Fibroblast of gingiva (primary cell): Measurements from ENCODE around the gene NFATC1.
"Not testable (repeated sequence)": the region's sequence is repeated elsewhere in the genome, so short reads cannot be mapped to it uniquely, and the experiment has no call there.

Source experiments
- DNase-seq: peaks from one replicate; pipeline ENCODE4 v3.0.0-alpha.2; 2011; ENCODE audit warnings: low read depth

NFATC1 gene

DNA sequence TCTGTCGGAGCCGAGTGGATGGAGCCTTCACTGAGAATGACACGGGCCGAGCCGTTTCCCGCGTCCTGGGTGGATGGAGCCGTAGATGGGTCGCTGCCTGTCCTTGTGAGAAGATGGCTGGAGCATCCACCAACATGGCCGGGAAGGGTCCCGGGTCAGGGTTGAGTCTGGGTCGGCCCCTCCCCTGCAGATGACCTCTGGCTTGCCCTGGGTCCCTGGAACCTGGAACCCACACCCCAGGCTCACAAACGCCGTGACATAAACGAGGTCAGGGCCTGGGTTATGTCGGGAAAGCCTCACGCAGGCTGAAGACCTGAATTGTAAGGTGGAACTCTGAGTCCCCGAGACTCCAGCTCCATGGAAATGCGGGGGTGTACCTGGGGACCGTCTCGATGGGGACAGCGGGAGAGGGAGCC lies 94.9 kb downstream of the NFATC1 start:
- DNase-seq, result no peak

DNA sequence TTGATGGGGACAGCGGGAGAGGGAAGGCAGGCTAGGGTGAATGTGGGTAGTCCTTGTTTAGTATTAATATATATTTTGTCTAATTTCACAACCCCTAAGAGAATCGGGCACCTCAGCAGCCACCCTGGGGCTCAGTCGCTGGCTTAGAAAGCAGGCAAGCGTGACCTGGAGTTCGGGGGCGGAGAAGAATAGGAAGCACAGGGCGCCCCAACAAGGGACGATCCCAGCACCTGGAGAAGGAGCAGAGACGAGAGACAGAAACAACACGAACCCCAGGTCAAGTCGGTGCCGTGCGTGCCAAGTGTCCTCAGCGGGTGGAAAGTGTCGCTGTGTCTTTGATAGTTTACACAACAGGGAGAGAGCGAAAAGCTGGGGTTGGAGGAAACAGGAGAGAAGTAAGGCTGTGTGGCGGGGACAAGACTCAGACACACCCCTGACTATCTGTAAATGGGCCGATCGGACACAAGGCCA lies 95.4 kb downstream of the NFATC1 start:
- no peak for DNase-seq

DNA sequence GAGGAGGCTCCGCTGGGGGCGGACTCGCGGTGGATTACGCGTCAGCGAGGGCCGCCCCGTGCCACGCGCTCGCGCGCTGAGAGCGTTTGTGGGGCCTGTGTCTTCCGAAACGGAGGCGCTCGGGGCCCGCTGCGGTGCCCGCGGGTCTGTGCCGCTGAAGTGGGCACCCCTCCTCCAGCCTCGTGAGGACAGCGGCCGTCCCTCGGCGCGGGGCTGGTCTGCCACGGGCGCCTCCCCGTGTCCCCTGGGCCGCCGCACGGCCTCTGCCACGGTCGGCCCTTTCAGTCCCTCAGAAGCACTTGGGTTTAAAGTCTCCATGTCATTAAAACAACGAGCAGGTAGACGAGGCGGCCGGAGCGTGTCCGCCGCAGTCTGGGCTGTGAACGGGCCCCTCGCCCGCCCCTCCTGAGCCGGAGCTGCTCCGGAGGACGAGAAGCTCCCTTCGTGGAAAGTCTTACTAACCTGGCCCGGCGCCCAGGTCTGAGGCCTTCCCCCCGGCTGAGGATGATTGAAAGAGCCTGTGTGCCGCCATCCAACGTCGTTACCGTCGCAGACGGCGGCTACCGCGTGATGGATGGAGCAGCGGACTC lies 97.6 kb downstream of the NFATC1 start:
- no peak for DNase-seq

DNA sequence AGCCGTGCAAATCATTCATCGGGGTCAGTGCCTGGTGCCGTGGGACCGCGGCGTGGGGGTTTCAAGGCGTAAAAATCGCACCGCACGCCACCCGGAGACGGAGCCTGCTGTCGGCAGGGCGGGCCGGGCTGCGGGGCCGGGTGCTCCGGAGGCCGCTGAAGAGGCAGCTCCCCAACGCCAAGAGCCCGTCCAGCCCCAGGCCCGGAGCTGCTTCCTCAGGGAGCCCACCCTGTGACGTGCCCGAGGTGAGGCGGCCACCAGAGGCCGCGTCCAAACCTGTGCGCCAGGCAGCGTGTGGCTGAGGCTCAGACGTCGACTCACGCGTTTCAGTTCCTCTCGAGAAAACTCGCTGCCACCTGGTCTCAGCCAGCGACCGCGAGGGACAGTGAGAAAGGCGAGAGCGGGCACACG lies 98.1 kb downstream of the NFATC1 start:
- no peak for DNase-seq

DNA sequence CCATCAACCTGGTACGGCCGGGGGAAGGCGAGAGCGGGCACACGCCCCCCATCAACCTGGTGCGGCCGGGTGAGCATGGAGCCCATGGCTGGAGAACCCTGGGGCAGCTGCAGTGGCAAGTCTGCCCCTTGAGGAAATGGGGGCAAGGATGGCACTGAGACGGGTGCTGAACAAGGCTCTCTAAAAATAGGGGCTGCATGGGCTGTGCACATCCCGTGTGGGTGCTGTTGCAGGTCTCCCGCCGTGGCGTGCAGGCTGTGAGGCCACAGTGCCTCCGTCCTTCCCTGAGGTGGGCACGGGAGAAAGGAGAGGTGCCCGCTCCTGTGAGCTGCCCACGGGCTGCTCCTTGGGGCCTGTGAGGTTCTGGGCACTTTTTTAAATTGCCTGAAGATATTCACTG lies 99.2 kb downstream of the NFATC1 start:
- no peak for DNase-seq

DNA sequence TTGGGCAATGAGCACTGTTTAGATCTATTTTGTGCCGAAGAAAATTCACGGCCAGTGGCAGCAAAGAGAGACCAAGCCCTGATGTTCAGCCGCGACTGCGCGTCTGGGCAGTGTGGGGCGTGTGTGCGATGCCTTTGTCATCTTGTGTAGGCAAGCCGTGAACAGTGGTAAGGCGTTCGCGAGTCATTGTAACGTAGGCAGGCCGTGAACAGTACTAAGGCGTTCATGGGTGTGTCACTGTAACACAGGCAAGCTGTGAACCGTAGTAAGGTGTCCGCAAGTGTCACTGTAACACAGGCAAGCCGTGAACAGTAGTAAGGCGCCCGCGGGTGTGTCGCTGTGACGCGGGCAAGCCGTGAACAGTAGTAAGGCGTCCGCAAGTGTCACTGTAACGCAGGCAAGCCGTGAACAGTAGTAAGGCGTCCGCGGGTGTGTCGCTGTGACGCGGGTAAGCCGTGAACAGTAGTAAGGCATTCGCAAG lies 99.9 kb downstream of the NFATC1 start:
- DNase-seq, result no peak

DNA sequence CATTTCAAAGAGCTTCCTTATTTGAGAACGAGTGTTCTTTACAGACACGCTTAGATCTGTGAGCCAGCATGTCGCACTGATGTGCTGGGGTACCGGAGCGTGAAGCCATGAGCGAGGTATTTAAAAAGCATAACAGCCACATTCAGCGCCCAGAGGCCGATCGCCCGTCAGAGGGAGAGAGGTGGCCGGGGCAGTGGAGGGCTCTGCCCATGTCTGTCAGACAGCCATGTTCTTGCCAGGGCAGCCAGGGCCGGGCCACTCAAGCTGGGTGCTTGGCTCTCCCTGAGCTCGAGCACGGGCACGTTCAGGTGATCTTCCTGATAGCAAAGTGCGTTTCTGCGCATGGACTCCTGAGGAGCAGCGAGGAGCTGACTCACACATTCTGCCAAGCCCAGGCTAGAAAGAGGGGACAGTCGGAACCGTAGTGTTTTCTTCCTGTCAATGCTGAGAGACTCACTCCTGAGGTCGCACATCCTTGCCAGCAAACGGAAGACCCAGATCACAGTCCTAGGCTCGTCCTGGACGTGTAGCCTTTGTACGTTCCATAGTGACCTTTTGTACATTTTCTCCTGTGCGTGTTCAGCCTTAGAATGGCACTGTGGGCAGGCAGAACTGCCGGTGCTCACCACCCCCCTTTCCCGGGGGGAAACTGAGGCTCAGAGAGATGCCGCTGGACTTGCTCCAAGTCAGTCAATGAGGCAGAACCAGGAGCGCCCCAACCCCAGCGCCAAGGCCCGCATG lies 100.7 kb downstream of the NFATC1 start:
- no peak for DNase-seq

DNA sequence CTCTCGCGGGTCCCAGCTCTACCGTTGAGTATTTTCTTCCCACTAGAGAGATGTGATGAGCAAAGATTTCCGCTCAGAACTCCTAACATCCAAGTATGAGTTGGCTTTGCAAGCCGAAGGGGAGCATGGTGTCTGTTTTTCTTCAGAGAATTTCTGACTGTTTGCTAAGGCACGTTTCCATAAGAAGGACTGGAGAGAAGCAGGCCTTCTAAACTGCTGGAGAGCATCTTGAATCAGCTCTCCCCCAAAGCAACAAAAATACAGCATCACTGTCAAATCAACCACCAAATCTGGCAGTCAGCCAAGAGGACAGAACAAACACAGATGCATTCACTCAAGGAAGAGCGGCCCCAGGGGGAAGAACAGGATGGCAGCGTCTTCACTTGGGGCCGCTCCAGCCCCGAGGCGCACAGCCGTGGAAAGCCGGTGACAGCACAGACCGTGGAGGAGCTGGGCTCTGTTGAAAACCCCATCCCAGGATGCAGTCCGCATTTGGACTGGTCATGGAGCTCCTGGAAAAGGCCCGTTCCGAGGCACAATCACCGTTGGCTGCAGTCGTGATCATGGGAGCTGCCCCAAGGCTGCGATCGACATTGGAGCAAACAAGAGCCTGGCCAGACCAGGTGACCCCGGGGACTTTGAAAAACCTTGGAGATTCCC lies 101.4 kb downstream of the NFATC1 start:
- DNase-seq, result peak; percentile 77

DNA sequence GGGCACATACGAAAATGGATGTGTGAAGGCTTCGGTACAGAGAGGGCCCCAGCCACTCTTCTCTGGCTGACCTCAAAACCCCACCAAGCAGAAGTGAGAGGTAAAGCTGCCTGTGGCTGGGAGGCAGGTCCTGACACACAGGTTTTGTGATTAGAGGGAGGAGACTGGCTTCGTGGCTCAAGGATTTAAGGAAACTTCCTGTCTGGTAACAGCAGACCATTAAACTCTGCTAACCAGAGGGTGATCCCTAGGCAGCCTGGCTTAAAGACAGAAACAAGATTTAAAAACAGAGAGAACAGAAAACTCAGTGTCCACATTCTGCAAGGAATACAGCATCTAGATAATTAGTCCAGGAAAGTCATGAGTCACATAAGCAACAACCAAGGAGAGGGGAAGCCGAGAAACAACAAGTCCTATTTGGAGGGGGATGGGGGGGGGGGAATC lies 101.9 kb downstream of the NFATC1 start:
- DNase-seq, result no peak

DNA sequence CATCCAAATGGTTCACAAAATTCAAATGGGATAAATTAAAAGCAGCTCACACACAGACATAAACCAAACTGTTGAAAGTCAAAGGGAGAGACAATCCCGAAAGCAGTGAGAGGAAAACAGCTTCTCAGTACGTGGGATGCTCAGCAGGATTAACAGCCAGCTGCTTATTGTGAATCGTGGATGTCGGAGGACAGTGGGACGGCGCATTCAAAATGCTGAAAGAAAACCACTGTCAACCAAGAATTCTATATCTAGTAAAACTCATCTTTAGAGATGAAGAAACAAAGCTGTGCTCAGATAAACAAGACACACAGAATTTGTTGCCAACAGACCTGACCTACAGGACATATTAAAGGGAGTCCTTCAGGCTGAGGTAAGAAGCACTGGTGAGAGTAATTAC lies 102.9 kb downstream of the NFATC1 start:
- no peak for DNase-seq

DNA sequence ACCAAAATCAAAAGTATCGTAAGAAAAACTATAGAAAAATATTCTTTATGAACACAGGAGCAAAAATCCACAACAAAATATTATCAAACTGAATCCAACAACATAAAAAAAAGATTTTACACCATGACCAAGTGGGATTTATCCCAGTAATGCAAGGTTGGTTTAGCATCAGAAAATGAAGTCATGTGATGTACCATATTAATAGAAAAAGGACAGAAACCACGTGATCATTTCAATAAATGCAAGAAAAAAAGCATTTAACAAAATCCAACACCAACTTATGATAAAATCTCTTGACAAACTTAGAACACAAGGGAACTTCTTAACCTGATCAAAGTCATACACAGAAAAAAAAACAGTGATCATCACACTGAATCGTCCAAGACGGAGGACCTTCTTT lies 105.3 kb downstream of the NFATC1 start:
- no peak for DNase-seq

DNA sequence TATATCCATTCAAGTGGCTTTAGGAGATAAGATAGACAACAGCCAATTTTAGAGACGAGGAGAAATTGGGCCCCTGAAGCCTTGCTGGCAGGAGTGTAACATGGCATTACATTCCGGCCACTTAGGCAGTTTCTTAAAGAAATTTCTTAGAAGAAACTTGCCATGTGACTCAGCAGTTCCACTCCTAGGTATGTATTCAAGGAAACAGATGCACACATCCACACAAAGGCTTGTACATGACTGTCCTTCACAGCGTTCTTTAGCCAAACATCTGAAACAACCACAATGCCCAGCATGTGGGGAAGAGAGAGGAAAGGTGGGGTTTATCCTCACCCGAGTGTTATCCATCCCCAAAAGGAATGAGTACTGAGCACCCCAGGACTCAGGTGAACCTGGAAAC lies 107.1 kb downstream of the NFATC1 start:
- no peak for DNase-seq

DNA sequence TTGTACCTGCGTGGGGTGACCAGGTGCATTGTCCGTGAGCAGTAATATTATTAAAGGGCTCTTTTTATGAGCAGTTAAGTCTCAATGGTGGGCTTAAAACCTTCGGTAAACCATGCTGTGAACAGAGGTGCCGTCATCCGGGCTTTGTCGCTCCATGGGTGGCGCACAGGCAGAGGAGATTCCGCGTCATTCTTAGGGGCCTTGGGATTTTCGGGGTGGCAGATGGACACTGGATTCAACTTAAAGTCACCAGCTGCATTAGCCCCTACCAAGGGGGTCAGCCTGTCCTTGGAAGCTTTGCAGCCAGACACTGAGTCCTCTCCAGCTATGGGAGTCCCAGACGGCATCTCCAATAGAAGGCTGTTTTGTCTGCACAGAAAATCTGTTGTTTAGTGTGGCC lies 107.7 kb downstream of the NFATC1 start:
- DNase-seq, result no peak

DNA sequence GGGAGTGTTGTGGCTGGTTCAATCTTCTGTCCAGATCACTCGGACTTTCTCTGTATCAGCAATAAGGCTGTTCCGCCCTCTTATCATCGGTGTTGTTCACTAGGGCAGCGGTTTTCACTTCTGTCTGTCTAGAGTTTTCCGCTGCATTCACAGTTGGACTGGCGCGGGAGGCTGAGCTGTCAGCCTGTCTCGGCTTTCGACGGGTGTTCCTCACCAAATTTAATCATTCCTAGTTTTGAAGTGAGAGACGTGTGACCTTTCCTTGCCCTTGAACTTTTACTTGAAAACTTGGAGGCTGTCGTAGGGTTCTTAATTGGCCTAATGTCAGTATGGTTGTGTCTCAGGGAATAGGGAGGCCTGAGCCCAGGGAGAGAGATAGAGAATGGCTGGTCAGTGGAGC lies 108.3 kb downstream of the NFATC1 start:
- DNase-seq, result no peak

DNA sequence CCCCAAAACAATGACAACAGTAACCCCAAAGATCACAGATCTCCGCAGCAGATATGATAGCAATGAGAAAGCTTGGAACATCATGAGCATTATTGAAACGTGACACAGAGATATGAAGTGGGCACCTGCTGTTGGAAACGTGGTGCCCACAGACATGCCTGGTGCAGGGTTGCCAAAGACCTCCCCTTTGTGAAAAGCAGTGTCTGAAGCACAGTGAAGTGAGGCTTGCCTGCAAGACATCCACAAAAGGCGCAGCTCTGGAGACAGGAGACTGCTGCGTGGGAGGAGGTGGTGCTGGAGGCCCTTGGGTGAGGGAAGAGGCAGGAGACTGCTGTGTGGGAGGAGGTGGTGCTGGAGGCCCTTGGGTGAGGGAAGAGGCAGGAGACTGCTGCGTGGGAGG lies 108.8 kb downstream of the NFATC1 start:
- DNase-seq, result not testable (repeated sequence)

DNA sequence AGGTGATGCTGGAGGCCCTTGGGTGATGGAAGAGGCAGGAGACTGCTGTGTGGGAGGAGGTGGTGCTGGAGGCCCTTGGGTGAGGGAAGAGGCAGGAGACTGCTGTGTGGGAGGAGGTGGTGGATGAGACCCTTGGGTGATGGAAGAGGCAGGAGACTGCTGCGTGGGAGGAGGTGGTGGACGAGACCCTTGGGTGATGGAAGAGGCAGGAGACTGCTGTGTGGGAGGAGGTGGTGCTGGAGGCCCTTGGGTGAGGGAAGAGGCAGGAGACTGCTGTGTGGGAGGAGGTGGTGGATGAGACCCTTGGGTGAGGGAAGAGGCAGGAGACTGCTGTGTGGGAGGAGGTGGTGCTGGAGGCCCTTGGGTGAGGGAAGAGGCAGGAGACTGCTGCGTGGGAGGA lies 109.7 kb downstream of the NFATC1 start:
- not testable (repeated sequence) for DNase-seq

DNA sequence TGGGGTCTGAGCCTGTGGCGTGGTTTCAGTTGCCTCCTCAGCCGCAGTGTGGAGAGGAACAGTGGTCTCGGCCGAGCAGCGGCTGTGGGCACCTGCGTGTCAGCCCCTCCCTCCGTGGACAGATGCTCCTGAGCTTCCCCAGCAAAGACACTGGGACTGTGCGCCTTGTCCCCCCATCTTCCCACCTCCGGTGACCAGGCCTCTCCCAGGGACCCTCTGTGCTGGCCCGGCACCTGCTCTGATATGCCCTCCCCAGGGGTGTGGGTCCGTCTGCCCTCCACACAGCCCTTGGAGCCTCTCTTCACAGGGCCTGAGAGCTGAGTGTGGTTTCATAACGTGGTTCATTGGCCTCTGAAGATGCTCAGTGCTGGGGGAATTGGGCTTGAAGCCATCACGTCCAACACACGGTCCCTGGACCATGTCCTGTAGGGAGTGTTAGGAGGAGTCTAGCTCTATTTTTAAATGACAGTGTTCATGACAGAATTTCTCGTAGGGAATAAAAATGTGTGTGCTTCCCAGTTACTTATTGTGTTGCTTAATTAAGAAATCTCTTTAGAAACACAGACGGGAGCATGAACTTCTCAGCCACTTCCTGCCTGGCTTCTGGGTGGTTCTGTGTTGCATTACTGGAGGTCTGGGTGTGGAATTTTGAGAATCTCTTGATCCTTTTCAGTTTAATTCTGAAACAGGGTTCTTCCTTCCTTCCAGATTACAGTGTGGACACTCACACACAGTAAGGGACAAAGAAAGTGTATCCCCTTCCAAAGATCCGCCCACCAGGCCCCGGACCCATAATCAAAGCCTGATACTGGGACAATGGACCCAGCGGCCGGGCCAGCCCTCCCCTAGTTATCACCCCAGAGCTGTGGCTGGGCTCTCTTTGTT lies 110.7 kb downstream of the NFATC1 start:
- no peak for DNase-seq

DNA sequence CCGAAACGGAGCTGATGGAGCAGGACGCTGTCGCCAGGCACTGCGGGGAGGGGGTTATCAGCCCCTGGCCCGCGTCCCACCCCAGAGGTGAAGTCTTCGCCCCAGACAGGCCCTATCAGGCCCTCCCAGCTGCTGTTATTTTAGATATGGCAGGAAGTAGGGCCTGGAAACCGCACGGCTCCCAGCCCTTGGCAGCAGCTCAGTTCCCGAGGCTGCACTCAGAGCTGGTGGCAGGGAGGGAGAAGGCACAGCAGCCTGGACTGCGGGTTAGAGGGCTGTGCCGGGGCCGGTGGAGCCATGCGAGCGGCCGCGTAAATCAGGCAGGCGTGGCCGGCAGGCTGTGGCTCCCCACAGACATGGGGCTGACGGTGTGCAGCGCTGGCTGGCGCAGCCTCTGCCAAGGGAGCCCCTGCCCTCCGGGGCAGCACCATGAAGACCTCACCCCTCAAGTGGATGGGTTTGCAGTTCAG lies 111.4 kb downstream of the NFATC1 start:
- DNase-seq, result peak; percentile 46

DNA sequence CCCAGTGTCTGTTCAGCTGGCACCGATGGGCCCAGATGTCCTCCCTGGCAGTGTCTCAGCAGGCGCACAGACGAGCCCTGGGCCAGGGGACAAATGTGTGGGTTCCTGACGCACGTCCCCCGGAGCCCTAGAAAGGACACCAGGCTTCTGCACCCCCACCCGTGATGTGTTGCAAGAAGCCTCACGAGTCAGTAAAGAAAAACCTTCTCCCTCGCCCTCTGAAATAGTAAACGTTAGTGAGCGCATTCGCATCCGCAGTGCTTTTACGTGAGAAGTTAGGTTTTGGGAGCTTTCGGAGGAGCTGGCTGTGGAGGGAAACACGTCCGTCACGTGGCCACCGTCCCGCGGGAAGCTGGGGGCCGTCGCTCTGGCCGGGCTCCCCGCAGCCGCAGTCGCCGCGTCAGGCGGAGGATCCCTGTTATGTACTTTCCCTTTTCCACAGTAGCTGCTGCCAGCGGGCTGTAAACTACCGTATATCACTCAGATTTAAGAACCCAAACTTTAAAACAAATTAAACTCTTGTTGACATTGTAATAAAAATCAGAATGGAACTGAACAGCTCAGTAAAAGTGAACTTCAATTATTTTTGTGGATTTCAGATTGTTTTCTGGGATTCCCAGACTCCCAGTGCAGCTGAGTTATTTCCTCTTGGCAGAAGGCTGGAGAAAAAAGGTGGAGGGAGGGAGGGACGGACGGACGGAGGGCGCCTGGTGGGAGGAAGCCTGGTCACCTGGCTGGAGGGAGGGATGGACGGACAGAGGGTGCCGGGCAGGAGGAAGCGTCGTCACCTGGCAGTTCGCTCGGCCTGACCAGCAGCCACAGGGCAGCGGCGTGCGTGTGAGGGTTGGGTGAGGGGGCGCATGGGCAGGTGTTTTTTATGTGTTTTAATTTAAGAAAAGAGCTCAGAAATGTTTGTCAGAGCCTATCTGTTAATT lies 112.1 kb downstream of the NFATC1 start:
- DNase-seq, result peak; percentile 54

DNA sequence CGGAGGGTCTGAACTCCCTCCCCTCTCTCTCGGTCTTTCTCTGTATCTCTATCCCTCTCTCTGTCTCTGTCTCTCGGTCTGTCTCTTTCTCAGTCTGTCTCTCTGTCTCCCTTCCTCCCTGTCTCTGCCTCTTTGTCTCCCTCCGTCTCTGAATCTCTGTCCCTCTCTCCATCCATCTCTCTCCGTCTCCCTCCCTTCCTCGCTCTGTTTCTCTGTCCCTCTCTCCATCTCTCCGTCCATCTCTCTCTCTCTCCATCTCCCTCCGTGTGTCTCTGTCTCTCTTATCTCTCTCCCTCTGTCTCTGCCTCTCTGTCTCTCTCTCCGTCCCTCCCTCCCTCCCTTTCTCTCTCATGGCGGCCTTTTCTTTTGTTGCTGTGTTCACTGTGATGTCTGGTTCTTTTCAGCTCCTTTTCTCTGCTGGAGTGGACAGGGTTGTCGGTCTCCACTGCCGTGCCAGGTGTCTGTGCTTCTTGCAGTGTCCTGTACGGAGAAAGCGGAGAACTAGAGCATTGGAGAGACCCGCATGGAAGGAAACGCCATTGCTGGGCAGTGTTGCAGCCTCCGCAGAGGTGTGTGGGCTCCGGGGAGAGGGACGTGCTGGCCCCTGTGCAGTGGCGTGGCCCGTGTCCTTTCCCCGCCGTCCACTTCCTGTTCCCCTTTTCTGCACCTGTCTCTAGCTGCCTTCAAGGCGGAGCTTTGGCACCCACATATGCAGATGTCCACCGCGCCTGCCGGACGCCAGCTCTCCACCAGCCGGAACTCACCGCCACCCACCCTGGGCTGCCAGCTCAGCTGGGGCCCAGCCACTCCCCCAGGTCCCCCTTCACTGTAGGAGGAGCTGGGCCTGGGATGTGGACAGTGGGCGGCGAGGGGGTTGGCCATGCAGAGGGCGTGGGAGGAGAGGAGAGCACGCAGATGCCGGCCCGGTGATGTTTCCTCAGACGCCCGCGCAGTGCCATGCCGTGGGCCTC lies 113.1 kb downstream of the NFATC1 start:
- no peak for DNase-seq
